ENCODE data around the gene LHX1.

DNA sequence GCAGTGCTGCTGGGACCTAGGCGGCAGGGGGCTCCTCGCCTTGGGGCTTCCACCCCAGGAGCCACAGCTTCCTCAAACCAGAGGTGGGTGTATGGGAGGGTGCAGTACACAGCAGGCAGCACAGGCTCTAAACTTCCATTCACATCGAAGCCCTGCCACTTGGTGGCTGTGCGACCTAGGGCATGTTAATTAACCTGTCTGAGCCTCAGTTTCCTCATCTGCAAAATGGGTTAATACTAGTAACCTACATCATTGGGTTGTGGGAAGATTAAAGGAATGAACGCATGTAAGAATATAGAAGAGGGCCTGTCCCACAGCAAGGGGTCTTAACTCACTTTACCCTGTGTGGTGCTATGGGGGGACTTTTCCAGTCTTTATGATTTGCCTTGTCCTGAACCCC is 26.8 kb upstream of the LHX1 start:
- no peak for TF ChIP-seq EP300 (IDR thresholded peaks at IDR 0.05; ENCODE audit: low read depth)
- TF ChIP-seq, protein P1, sequence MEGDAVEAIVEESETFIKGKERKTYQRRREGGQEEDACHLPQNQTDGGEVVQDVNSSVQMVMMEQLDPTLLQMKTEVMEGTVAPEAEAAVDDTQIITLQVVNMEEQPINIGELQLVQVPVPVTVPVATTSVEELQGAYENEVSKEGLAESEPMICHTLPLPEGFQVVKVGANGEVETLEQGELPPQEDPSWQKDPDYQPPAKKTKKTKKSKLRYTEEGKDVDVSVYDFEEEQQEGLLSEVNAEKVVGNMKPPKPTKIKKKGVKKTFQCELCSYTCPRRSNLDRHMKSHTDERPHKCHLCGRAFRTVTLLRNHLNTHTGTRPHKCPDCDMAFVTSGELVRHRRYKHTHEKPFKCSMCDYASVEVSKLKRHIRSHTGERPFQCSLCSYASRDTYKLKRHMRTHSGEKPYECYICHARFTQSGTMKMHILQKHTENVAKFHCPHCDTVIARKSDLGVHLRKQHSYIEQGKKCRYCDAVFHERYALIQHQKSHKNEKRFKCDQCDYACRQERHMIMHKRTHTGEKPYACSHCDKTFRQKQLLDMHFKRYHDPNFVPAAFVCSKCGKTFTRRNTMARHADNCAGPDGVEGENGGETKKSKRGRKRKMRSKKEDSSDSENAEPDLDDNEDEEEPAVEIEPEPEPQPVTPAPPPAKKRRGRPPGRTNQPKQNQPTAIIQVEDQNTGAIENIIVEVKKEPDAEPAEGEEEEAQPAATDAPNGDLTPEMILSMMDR (IDR thresholded peaks at IDR 0.05), result no peak
